Uterus (tissue), 2 donors: ENCODE data around the gene ZFTA.

Experiments used
- CTCF ChIP-seq, 4 experiments: fragments of 200-600 bp in 2 of 4; fragments of 450-650 bp in 2 of 4; sonication (generic) in 2 of 4; IDR thresholded peaks; one replicate each; pipeline ENCODE4 v1.5.1; 2016 to 2019; ENCODE audit warnings: antibody characterized with exemption in 4 of 4, mild to moderate bottlenecking in 2 of 4, moderate library complexity in 1 of 4
- POLR2A ChIP-seq, 2 donors: fragments of 450-650 bp; IDR thresholded peaks; one replicate each; pipeline ENCODE4 v1.6.1; 2016; ENCODE audit warnings: antibody characterized with exemption in 2 of 2, mild to moderate bottlenecking in 1 of 2, moderate library complexity in 1 of 2

- TF ChIP-seq POLR2A (IDR thresholded peaks at IDR 0.05): no peak
- no peak for TF ChIP-seq CTCF (IDR thresholded peaks at IDR 0.05)
These were observed 45.2 kb upstream of the ZFTA start for GRCh38 chr11:63813563-63814382.
